ENCODE data around the gene ATXN7L3.
"Not testable (repeated sequence)": the region's sequence is repeated elsewhere in the genome, so short reads cannot be mapped to it uniquely, and the experiment has no call there.

ATXN7L3 gene

GRCh38 chr17:44147812-44148211 is 51.9 kb downstream of the ATXN7L3 start:
- no peak overlapping the region for H3K27ac Mint-ChIP-seq
- no peaks in the 10 kb centered on the region for H3K9me3 Mint-ChIP-seq
- H3K36me3 Mint-ChIP-seq (ENCODE audit: low read depth): peaks cover 38% of the 10 kb centered on the region
- no peaks in the 10 kb centered on the region for H3K27me3 Mint-ChIP-seq
- peaks cover 2% of the 10 kb centered on the region for H3K4me1 Mint-ChIP-seq (ENCODE audit: low read depth)
- no peak overlapping the region for H3K4me3 Mint-ChIP-seq

GRCh38 chr17:44146375-44147346 is 53.0 kb downstream of the ATXN7L3 start:
- no peak overlapping the region for H3K4me3 Mint-ChIP-seq
- no peaks in the 10 kb centered on the region for H3K27me3 Mint-ChIP-seq
- H3K27ac Mint-ChIP-seq: no peak overlapping the region
- H3K9me3 Mint-ChIP-seq: no peaks in the 10 kb centered on the region
- H3K36me3 Mint-ChIP-seq (ENCODE audit: low read depth): peaks cover 32% of the 10 kb centered on the region
- peaks cover 8% of the 10 kb centered on the region for H3K4me1 Mint-ChIP-seq (ENCODE audit: low read depth)

- H3K27ac Mint-ChIP-seq: no peak overlapping the region
- H3K27me3 Mint-ChIP-seq: no peaks in the 10 kb centered on the region
- peaks cover 14% of the 10 kb centered on the region for H3K4me1 Mint-ChIP-seq (ENCODE audit: low read depth)
- H3K9me3 Mint-ChIP-seq: no peaks in the 10 kb centered on the region
- H3K4me3 Mint-ChIP-seq: no peak overlapping the region
- H3K36me3 Mint-ChIP-seq (ENCODE audit: low read depth): peaks cover 27% of the 10 kb centered on the region
Observed at GRCh38 chr17:44144966-44145739, 54.5 kb downstream of the ATXN7L3 start.

- peak overlapping the region; percentile 36 for H3K27ac Mint-ChIP-seq
- H3K4me1 Mint-ChIP-seq (ENCODE audit: low read depth): peaks cover 15% of the 10 kb centered on the region
- H3K4me3 Mint-ChIP-seq, H3K27me3 Mint-ChIP-seq, H3K9me3 Mint-ChIP-seq: not testable (repeated sequence)
- H3K36me3 Mint-ChIP-seq (ENCODE audit: low read depth): peaks cover 17% of the 10 kb centered on the region
Observed at GRCh38 chr17:44143921-44144320, 55.8 kb downstream of the ATXN7L3 start.
